HepG2 (cell line): ENCODE measurements around the gene NUDCD3. TPM values are rescaled to one million over a fixed set of nuclear protein-coding genes. Genes with fewer than 3 reads are reported as not detected.

Source experiments
- ATAC-seq: fragments of 200-7000 bp; cut with Tn5 transposase; 3 replicates; pipeline ENCODE4 v1.9.1; 2020; ENCODE audit warnings: mild to moderate bottlenecking, moderate library complexity
- BruUV-seq: library from RNA; stranded (reverse); fragments of 400-500 nt; replicated peaks from 2 replicates; lab custom pipeline; 2021; lab: Mats Ljungman, UMichigan
- CTCF ChIA-PET: fragments of 300-600 bp; formaldehyde crosslinking; extraction: SDS; loops from one replicate; lab custom pipeline; 2021; ENCODE audit warnings: low total read pairs, inconsistent platforms, low intra/inter-chr PET ratio; lab: Yijun Ruan, JAX
- POLR2A ChIA-PET: fragments of 350-600 bp; sonication (Branson Sonifier 250); formaldehyde crosslinking; loops from one replicate; lab custom pipeline; 2020; ENCODE audit warnings: antibody characterized with exemption, inconsistent platforms; lab: Yijun Ruan, JAX
- DNase-seq: peaks from one replicate; pipeline ENCODE4 v3.0.0-alpha.2; 2015; ENCODE audit warnings: low spot score
- FAIRE-seq: peaks from 3 replicates; lab custom pipeline; 2011; peaks lifted over from hg19 to GRCh38; lab: Jason Lieb, UNC
- H2AFZ ChIP-seq: one replicate; pipeline ENCODE4 v1.6.1; 2011; ENCODE audit warnings: low read length, inconsistent platforms
- H3K27ac ChIP-seq: fragments of 300-600 bp; 3 replicates; pipeline ENCODE4 v1.8.0; 2011; ENCODE audit warnings: mixed run types, mild to moderate bottlenecking, mixed read lengths, low read length, inconsistent platforms; ENCODE audit not compliant: insufficient read depth; ENCODE audit errors: extremely low read length
- H3K27me3 ChIP-seq, 2 experiments: fragments of 200-600 bp in 1 of 2; 2 replicates in 1 of 2; 3 replicates in 1 of 2; pipeline versions ENCODE4 v1.6.0 to v1.8.0; 2011; ENCODE audit warnings: low read length in 2 of 2, mild to moderate bottlenecking in 2 of 2, moderate library complexity in 2 of 2, inconsistent platforms in 1 of 2; ENCODE audit not compliant: insufficient read depth in 2 of 2, control insufficient read depth in 1 of 2
- H3K36me3 ChIP-seq, 2 experiments: fragments of 200-600 bp in 1 of 2; replicated peaks in 1 of 2; 2 replicates in 1 of 2; 3 replicates in 1 of 2; pipeline versions ENCODE4 v1.5.1 to v1.8.0; 2011; ENCODE audit warnings: low read length in 2 of 2, inconsistent platforms in 1 of 2; ENCODE audit not compliant: insufficient read depth in 2 of 2, control insufficient read depth in 1 of 2
- H3K4me1 ChIP-seq: 2 replicates; pipeline ENCODE4 v1.5.1; 2012; ENCODE audit warnings: low read length, inconsistent platforms; ENCODE audit not compliant: insufficient read depth
- H3K4me2 ChIP-seq: 2 replicates; pipeline ENCODE4 v1.6.0; 2011; ENCODE audit warnings: low read depth, low read length, inconsistent platforms
- H3K4me3 ChIP-seq, 3 experiments: fragments of 200-600 bp in 1 of 3; sonication (generic), shearing (Covaris generic) in 1 of 3; replicated peaks in 1 of 3; 2 replicates each; pipeline ENCODE4 v1.5.1; 2011 to 2016; ENCODE audit warnings: low read length in 3 of 3, inconsistent platforms in 2 of 3, low read depth in 2 of 3, mild to moderate bottlenecking in 2 of 3, control low read depth in 1 of 3, mixed read lengths in 1 of 3; ENCODE audit not compliant: insufficient read depth in 1 of 3
- H3K79me2 ChIP-seq: one replicate; pipeline ENCODE4 v1.6.1; 2011; ENCODE audit warnings: low read length, inconsistent platforms; ENCODE audit not compliant: insufficient read depth
- H3K9ac ChIP-seq: 2 replicates; pipeline ENCODE4 v1.6.0; 2011; ENCODE audit warnings: mild to moderate bottlenecking, low read depth, low read length, inconsistent platforms; ENCODE audit not compliant: insufficient read depth
- H3K9me3 ChIP-seq: 2 replicates; pipeline ENCODE4 v1.5.1; 2012; ENCODE audit warnings: mild to moderate bottlenecking, low read length
- H4K20me1 ChIP-seq: 2 replicates; pipeline ENCODE4 v1.6.0; 2011; ENCODE audit warnings: inconsistent platforms, mild to moderate bottlenecking, low read length, moderate library complexity; ENCODE audit not compliant: insufficient read depth
- ATF7-NPFF ChIP-seq: sonication (generic); formaldehyde crosslinking; IDR thresholded peaks from 2 replicates; pipeline ENCODE4 v1.8.1; 2023; ENCODE audit warnings: mild to moderate bottlenecking, low read depth, missing genetic modification reagents, moderate library complexity
- BCL6 ChIP-seq: IDR thresholded peaks from 2 replicates; pipeline ENCODE4 v1.6.1; 2016; ENCODE audit warnings: missing genetic modification reagents, missing compliant biosample characterization
- CREBL2 ChIP-seq: sonication (generic); formaldehyde crosslinking; IDR thresholded peaks from 2 replicates; pipeline ENCODE4 v1.8.1; 2023; ENCODE audit warnings: missing genetic modification reagents, mild to moderate bottlenecking, borderline replicate concordance
- CREM ChIP-seq, 2 experiments: sonication (generic) in 1 of 2; formaldehyde crosslinking in 1 of 2; IDR thresholded peaks; 2 replicates each; pipeline versions ENCODE4 v1.4.0 to v1.6.1; 2016 to 2020; ENCODE audit warnings: antibody characterized with exemption in 1 of 2, mild to moderate bottlenecking in 1 of 2, missing genetic modification reagents in 1 of 2
- SPEN ChIP-seq: sonication (generic); formaldehyde crosslinking; IDR thresholded peaks from 2 replicates; pipeline ENCODE4 v1.5.1; 2020; ENCODE audit warnings: low read depth, mild to moderate bottlenecking, missing genetic modification reagents
- ZBTB3 ChIP-seq: sonication (generic); formaldehyde crosslinking; IDR thresholded peaks from 2 replicates; pipeline ENCODE4 v1.4.0; 2020; ENCODE audit warnings: low read depth, mild to moderate bottlenecking, moderate library complexity, missing genetic modification reagents, borderline replicate concordance
- ZNF83 ChIP-seq: sonication (generic); formaldehyde crosslinking; IDR thresholded peaks from 2 replicates; pipeline ENCODE4 v1.4.0; 2020; ENCODE audit warnings: missing genetic modification reagents, mild to moderate bottlenecking, borderline replicate concordance
- WGBS: methylation state at CpG from one replicate; pipeline ENCODE4 v1.1.6; 2017; ENCODE audit warnings: low lambda C conversion rate; 5-methylcytosine and 5-hydroxymethylcytosine counted together
- in situ Hi-C: cut with HindIII; loops from 2 replicates; pipeline ENCODE4 v1.10.0; 2017; ENCODE audit warnings: low pct_unique_long_range_greater_than_20kb; ENCODE audit not compliant: extremely low pct_ligation_motif_present
- intact Hi-C: fragments of 100-400 bp; cut with micrococcal nuclease; formaldehyde crosslinking; loops from one replicate; pipeline ENCODE4 v1.10.0; 2022; ENCODE audit not compliant: unreplicated experiment
- polyA plus RNA-seq, 8 experiments: library from polyadenylated mRNA; depleted of rRNA in 3 of 8; stranded (reverse) in 7 of 8; unstranded in 1 of 8; fragments of >200 nt; fragmentation: Illumina TruSeq in 4 of 8; extraction: Trizol in 4 of 8; gene quantifications; 2 replicates each; pipeline versions ENCODE4 v1.2.1 to v1.2.3, GENCODE V29; 2011 to 2016; ENCODE audit warnings: low read depth in 4 of 8, missing spikeins in 1 of 8, mixed read lengths in 1 of 8; ENCODE audit not compliant: insufficient read depth in 1 of 8
- total RNA-seq, 5 experiments: library from RNA; depleted of rRNA; stranded (reverse); fragments of >200 nt; fragmentation: Illumina TruSeq; extraction: Trizol; gene quantifications; 2 replicates each; pipeline ENCODE4 v1.2.3, GENCODE V29; 2016; ENCODE audit warnings: low read depth in 1 of 5

The NUDCD3 gene
- total and polyA plus RNA-seq, 2 of the 13 experiments (the other 11 are each of a cell fraction or from before 2014, with no cell fraction given): 20.8 to 49.9 TPM

GRCh38 chr7:44398953-44399574 is 91.4 kb downstream of the NUDCD3 start (continued):
- TF ChIP-seq CREBL2 (CRISPR knock-in tag): no peak
- no peak for TF ChIP-seq SPEN (CRISPR knock-in tag)
- TF ChIP-seq, all 625 proteins: peak for 0

- Histone ChIP-seq H3K36me3 (peaks cover 26 to 57% of the 10 kb centered on the region in 2 experiments), H3K4me1 (no peaks in the 10 kb centered on the region), H3K27me3 (no peaks in the 10 kb centered on the region), H3K4me2 (no peak overlapping the region), H3K9me3 (no peaks in the 10 kb centered on the region), H3K79me2 (no peaks in the 10 kb centered on the region), H3K4me3 (no peak overlapping the region), H3K9ac (no peak overlapping the region), H2AFZ (no peak overlapping the region), H4K20me1 (no peaks in the 10 kb centered on the region), H3K27ac (no peak overlapping the region)
- in situ Hi-C loops (no loop called here), intact Hi-C loops (no loop called here)
- no peak for FAIRE-seq
- TF ChIP-seq ZNF83 (CRISPR knock-in tag) (no peak), ZBTB3 (CRISPR knock-in tag) (no peak), BCL6 (CRISPR knock-in tag) (no peak), CREM (IDR thresholded peaks at IDR 0.05) (no peak), CREM (CRISPR knock-in tag; IDR thresholded peaks at IDR 0.05) (no peak), ATF7-NPFF (CRISPR knock-in tag) (no peak)
- no peak for DNase-seq
- BruUV-seq: no TSS peak
- POLR2A ChIA-PET: no interaction called here
- no peak for ATAC-seq
- CTCF ChIA-PET: no interaction called here
- 97% methylated on average over 13 of the region's 13 CpGs for WGBS
Measured at GRCh38 chr7:44398511-44398911, 91.9 kb downstream of the NUDCD3 start.
